ENCODE results near the gene ATMIN. TPM values are rescaled to one million over a fixed set of nuclear protein-coding genes. Genes with fewer than 3 reads are reported as not detected.

The ATMIN gene
- total and polyA plus RNA-seq, 2 donors from 2014 or later: 18.0 to 31.3 TPM

DNA sequence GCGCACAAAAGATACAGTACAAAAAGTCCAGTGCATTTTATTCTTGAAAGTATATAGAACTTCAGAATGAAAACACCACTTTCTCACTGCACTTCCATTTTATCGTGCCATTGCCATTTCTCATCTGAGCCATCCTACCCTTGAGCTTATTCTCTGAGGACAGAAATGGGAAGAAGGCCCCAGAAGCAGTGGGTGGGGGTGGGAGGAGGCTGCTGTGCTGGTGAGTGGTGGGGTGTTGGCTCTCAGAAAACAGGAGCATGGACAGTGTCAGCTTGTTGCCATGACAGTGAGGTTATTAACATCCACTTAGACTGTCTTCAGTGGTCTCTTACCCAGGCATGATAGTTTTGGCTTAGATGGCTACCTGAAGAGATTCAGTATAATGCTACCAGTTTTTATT is 4.5 kb downstream of the ATMIN start:
- intact Hi-C loops (cut with DNase I): no loop called here
- Histone ChIP-seq H3K27ac (ENCODE audit: low read depth in 2 of 2, low read length in 2 of 2) (no peak overlapping the region), H3K9ac (ENCODE audit: low read length in 3 of 3) (no peak overlapping the region), H3K4me1 (ENCODE audit: control insufficient read depth in 2 of 3, insufficient read depth in 2 of 3, low read depth in 1 of 3, low read length in 3 of 3) (peaks cover 0 to 9% (median 5%) of the 10 kb centered on the region in 3 donors), H3K27me3 (ENCODE audit: control insufficient read depth, insufficient read depth, low read length) (no peaks in the 10 kb centered on the region), H3K4me3 (ENCODE audit: low read length in 3 of 3) (no peak overlapping the region), H3K36me3 (ENCODE audit: control insufficient read depth in 2 of 3, insufficient read depth in 3 of 3, low read length in 3 of 3) (peaks cover 2 to 30% (median 30%) of the 10 kb centered on the region in 3 donors), H3K9me3 (ENCODE audit: control insufficient read depth in 2 of 3, insufficient read depth in 1 of 3, low read length in 3 of 3) (no peaks in the 10 kb centered on the region)
- TF ChIP-seq, protein P1, sequence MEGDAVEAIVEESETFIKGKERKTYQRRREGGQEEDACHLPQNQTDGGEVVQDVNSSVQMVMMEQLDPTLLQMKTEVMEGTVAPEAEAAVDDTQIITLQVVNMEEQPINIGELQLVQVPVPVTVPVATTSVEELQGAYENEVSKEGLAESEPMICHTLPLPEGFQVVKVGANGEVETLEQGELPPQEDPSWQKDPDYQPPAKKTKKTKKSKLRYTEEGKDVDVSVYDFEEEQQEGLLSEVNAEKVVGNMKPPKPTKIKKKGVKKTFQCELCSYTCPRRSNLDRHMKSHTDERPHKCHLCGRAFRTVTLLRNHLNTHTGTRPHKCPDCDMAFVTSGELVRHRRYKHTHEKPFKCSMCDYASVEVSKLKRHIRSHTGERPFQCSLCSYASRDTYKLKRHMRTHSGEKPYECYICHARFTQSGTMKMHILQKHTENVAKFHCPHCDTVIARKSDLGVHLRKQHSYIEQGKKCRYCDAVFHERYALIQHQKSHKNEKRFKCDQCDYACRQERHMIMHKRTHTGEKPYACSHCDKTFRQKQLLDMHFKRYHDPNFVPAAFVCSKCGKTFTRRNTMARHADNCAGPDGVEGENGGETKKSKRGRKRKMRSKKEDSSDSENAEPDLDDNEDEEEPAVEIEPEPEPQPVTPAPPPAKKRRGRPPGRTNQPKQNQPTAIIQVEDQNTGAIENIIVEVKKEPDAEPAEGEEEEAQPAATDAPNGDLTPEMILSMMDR (IDR thresholded peaks at IDR 0.05; ENCODE audit: borderline replicate concordance, extremely low read depth, insufficient read depth): no peak
- DNase-seq (no peak), FAIRE-seq (no peak)

DNA sequence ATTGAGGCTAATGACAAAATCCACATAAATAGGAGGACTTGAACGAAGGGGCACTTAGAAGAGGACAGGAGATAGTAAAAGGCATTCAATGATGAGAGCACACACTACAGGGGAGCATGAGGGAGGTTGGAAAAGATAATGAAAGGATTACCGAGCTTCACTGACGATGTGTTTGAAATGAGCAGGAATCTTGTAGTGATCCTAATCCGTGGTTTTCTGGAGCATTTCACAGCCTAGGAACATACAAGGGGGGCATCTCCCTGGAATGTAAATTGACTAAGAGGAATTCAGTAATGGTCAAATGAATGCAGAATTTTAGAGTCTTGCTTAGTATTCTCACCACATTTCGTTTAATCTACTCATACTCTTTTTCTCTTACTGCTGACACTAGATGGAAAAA is 5.2 kb downstream of the ATMIN start:
- DNase-seq: no peak
- no peak overlapping the region for H3K9ac ChIP-seq (ENCODE audit: low read length in 3 of 3)
- no peaks in the 10 kb centered on the region for H3K27me3 ChIP-seq (ENCODE audit: control insufficient read depth, insufficient read depth, low read length)
- intact Hi-C loops (cut with DNase I): no loop called here
- peaks cover 4 to 34% (median 30%) of the 10 kb centered on the region in 3 donors for H3K36me3 ChIP-seq (ENCODE audit: control insufficient read depth in 2 of 3, insufficient read depth in 3 of 3, low read length in 3 of 3)
- H3K27ac ChIP-seq (ENCODE audit: low read depth in 2 of 2, low read length in 2 of 2): no peak overlapping the region
- peaks cover 0 to 9% (median 5%) of the 10 kb centered on the region in 3 donors for H3K4me1 ChIP-seq (ENCODE audit: control insufficient read depth in 2 of 3, insufficient read depth in 2 of 3, low read depth in 1 of 3, low read length in 3 of 3)
- TF ChIP-seq, protein P1 (IDR thresholded peaks at IDR 0.05; ENCODE audit: borderline replicate concordance, extremely low read depth, insufficient read depth): no peak
- no peaks in the 10 kb centered on the region for H3K9me3 ChIP-seq (ENCODE audit: control insufficient read depth in 2 of 3, insufficient read depth in 1 of 3, low read length in 3 of 3)
- FAIRE-seq: no peak
- H3K4me3 ChIP-seq (ENCODE audit: low read length in 3 of 3): no peak overlapping the region

DNA sequence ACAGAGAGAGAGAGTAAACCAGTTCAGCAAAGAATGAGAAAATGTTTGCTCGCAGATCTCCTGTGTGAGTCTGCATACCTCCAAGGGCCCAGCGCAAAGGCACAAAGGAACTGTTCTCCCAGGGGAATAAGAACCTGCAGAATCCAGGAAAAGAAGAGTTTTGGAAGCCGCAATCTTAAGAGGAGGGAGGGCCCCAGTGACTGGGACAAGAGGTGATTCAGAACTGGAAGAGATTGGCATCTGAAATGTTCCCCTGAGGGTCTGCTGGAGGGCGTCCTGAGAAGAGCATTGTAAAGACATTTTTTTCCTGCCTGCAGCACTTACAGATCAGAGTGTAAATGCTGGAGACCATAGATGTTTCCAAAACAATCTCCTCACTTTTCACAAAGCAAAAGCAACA is 6.1 kb downstream of the ATMIN start:
- DNase-seq (no peak), FAIRE-seq (no peak)
- no peaks in the 10 kb centered on the region for H3K27me3 ChIP-seq (ENCODE audit: control insufficient read depth, insufficient read depth, low read length)
- TF ChIP-seq, protein P1 (IDR thresholded peaks at IDR 0.05; ENCODE audit: borderline replicate concordance, extremely low read depth, insufficient read depth): no peak
- peaks cover 0 to 7% (median 5%) of the 10 kb centered on the region in 3 donors for H3K4me1 ChIP-seq (ENCODE audit: control insufficient read depth in 2 of 3, insufficient read depth in 2 of 3, low read depth in 1 of 3, low read length in 3 of 3)
- intact Hi-C loops (cut with DNase I): no loop called here
- peaks cover 4 to 34% (median 30%) of the 10 kb centered on the region in 3 donors for H3K36me3 ChIP-seq (ENCODE audit: control insufficient read depth in 2 of 3, insufficient read depth in 3 of 3, low read length in 3 of 3)
- no peak overlapping the region for H3K4me3 ChIP-seq (ENCODE audit: low read length in 3 of 3)
- H3K27ac ChIP-seq (ENCODE audit: low read depth in 2 of 2, low read length in 2 of 2): no peak overlapping the region
- no peak overlapping the region for H3K9ac ChIP-seq (ENCODE audit: low read length in 3 of 3)
- H3K9me3 ChIP-seq (ENCODE audit: control insufficient read depth in 2 of 3, insufficient read depth in 1 of 3, low read length in 3 of 3): no peaks in the 10 kb centered on the region

DNA sequence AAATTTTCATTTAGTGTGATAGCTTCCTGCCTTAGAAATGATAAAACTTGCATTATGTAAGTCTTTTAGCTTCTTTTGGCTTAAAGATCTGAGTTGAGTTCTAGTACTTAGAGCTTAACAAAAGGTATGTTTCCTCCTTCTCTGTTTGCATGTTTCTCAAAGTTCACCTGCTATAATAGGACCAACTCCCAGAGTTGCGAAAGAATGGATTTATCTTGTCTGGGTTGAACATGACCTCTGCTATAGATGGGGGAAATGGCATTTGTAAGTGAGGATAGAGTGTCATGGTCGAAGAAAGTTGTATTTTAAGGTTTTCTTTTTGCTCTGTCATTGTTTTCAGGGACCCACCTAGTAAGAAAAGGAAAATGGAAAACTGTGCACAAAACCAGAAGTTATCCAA is 7.2 kb downstream of the ATMIN start:
- Histone ChIP-seq H3K27me3 (ENCODE audit: control insufficient read depth, insufficient read depth, low read length) (no peaks in the 10 kb centered on the region), H3K9ac (ENCODE audit: low read length in 3 of 3) (no peak overlapping the region), H3K9me3 (ENCODE audit: control insufficient read depth in 2 of 3, insufficient read depth in 1 of 3, low read length in 3 of 3) (no peaks in the 10 kb centered on the region), H3K27ac (ENCODE audit: low read depth in 2 of 2, low read length in 2 of 2) (no peak overlapping the region), H3K4me3 (ENCODE audit: low read length in 3 of 3) (no peak overlapping the region), H3K4me1 (ENCODE audit: control insufficient read depth in 2 of 3, insufficient read depth in 2 of 3, low read depth in 1 of 3, low read length in 3 of 3) (no peaks in the 10 kb centered on the region), H3K36me3 (ENCODE audit: control insufficient read depth in 2 of 3, insufficient read depth in 3 of 3, low read length in 3 of 3) (peaks cover 4 to 34% (median 30%) of the 10 kb centered on the region in 3 donors)
- TF ChIP-seq, protein P1 (IDR thresholded peaks at IDR 0.05; ENCODE audit: borderline replicate concordance, extremely low read depth, insufficient read depth): no peak
- intact Hi-C loops (cut with DNase I): no loop called here
- FAIRE-seq: no peak
- DNase-seq: no peak
